Ovary (tissue), 3 donors: ENCODE data around the gene CRACDL.

ENCODE experiments used
- EP300 ChIP-seq: sonication (generic); formaldehyde crosslinking; IDR thresholded peaks from one replicate; pipeline ENCODE4 v1.6.1; 2017; ENCODE audit warnings: antibody characterized with exemption
- POLR2A ChIP-seq: fragments of 450-650 bp; IDR thresholded peaks from one replicate; pipeline ENCODE4 v1.6.1; 2017; ENCODE audit warnings: antibody characterized with exemption, mild to moderate bottlenecking, moderate library complexity
- TF ChIP-seq, protein P1 (sequence below), 3 donors: fragments of 450-650 bp in 2 of 3; fragments of 200-600 bp in 1 of 3; IDR thresholded peaks; one replicate each; pipeline versions ENCODE4 v1.5.1 to v1.8.0; 2016 to 2022; ENCODE audit warnings: antibody characterized with exemption in 3 of 3, mild to moderate bottlenecking in 1 of 3
- donor health status: DM: no; HTN: no; CAD: no.

DNA sequence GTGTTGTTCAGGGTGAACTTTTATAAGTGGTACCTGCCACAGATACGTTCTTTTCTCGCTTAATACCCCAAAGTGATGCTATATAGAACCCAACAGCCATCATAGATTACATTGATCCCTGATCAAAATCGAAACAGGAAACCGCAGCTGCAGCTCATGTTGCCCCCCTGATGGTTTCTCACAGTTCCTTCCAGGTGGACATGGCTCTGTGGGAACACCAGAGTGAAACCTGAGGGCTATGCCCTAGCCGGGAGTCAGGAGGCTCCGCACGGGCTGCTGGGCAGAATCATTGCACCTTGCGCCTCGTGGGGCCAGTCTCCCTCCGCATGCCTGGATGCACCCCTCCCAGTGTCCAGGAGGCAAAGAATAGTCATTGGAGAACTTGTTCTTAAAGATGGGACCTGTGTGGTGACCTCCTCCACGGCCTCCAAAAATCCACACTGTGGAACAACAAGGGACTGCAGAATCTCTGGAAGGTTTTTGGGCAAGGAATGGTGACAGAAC, 61.8 kb downstream of the CRACDL start:
- TF ChIP-seq POLR2A: no peak
- no peak for TF ChIP-seq EP300
- TF ChIP-seq, protein P1, sequence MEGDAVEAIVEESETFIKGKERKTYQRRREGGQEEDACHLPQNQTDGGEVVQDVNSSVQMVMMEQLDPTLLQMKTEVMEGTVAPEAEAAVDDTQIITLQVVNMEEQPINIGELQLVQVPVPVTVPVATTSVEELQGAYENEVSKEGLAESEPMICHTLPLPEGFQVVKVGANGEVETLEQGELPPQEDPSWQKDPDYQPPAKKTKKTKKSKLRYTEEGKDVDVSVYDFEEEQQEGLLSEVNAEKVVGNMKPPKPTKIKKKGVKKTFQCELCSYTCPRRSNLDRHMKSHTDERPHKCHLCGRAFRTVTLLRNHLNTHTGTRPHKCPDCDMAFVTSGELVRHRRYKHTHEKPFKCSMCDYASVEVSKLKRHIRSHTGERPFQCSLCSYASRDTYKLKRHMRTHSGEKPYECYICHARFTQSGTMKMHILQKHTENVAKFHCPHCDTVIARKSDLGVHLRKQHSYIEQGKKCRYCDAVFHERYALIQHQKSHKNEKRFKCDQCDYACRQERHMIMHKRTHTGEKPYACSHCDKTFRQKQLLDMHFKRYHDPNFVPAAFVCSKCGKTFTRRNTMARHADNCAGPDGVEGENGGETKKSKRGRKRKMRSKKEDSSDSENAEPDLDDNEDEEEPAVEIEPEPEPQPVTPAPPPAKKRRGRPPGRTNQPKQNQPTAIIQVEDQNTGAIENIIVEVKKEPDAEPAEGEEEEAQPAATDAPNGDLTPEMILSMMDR (IDR thresholded peaks at IDR 0.05): no peak
